GM12878 (cell line): ENCODE measurements around the gene ZBTB48. TPM values are rescaled to one million over a fixed set of nuclear protein-coding genes. Genes with fewer than 3 reads are reported as not detected.

ENCODE experiments used
- ATAC-seq: fragments of 200-7000 bp; cut with Tn5 transposase; 3 replicates; pipeline ENCODE4 v1.9.1; 2020; ENCODE audit warnings: mild to moderate bottlenecking, moderate library complexity
- BruUV-seq: library from RNA; stranded (reverse); fragments of 400-500 nt; replicated peaks from 2 replicates; lab custom pipeline; 2021; lab: Mats Ljungman, UMichigan
- CTCF ChIA-PET: fragments of 300-600 bp; sonication (Branson Sonifier 250); formaldehyde crosslinking; extraction: SDS; loops from one replicate; lab custom pipeline; 2021; ENCODE audit warnings: inconsistent platforms; lab: Yijun Ruan, JAX
- POLR2A ChIA-PET: fragments of 350-600 bp; formaldehyde crosslinking; extraction: SDS; loops from one replicate; lab custom pipeline; 2021; ENCODE audit warnings: inconsistent platforms; lab: Charles Lee
- RAD21 ChIA-PET: fragments of 300-600 bp; sonication (Branson Sonifier 250); formaldehyde crosslinking; loops from one replicate; lab custom pipeline; 2023; ENCODE audit warnings: antibody characterized with exemption; ENCODE audit not compliant: unreplicated experiment; lab: Charles Lee
- SMC1A ChIA-PET: fragments of 300-600 bp; sonication (Branson Sonifier 250); formaldehyde crosslinking; loops from one replicate; lab custom pipeline; 2023; ENCODE audit not compliant: unreplicated experiment, uncharacterized antibody; lab: Charles Lee
- DNase-seq: peaks from one replicate; pipeline ENCODE4 v3.0.0-alpha.2; 2011; ENCODE audit warnings: low read depth, low spot score
- FAIRE-seq: peaks from 3 replicates; lab custom pipeline; 2011; peaks lifted over from hg19 to GRCh38; lab: Jason Lieb, UNC
- H2AFZ ChIP-seq: 2 replicates; pipeline ENCODE4 v1.6.0; 2011; ENCODE audit warnings: low read depth, low read length, control low read depth; ENCODE audit not compliant: control insufficient read depth
- H3K27ac ChIP-seq: 2 replicates; pipeline ENCODE4 v1.5.1; 2011; ENCODE audit warnings: control low read depth; ENCODE audit not compliant: control insufficient read depth, insufficient read depth
- H3K27me3 ChIP-seq, 2 experiments: replicated peaks in 1 of 2; 2 replicates each; pipeline versions ENCODE4 v1.6.0 to v1.6.1; 2011; ENCODE audit warnings: low read length in 1 of 2; ENCODE audit not compliant: control insufficient read depth in 2 of 2, insufficient read depth in 2 of 2
- H3K36me3 ChIP-seq, 2 experiments: 2 replicates each; pipeline ENCODE4 v1.5.1; 2011; ENCODE audit warnings: low read length in 1 of 2; ENCODE audit not compliant: control insufficient read depth in 2 of 2, insufficient read depth in 2 of 2
- H3K4me1 ChIP-seq: 2 replicates; pipeline ENCODE4 v1.6.1; 2011; ENCODE audit warnings: mild to moderate bottlenecking, low read length, moderate library complexity, mixed read lengths; ENCODE audit not compliant: control insufficient read depth, insufficient read depth
- H3K4me2 ChIP-seq: 2 replicates; pipeline ENCODE4 v1.6.0; 2011; ENCODE audit warnings: control low read depth; ENCODE audit not compliant: control insufficient read depth, insufficient read depth
- H3K4me3 ChIP-seq: fragments of 200-600 bp; sonication (generic); 2 replicates; pipeline ENCODE4 v1.5.1; 2016
- H3K79me2 ChIP-seq: 2 replicates; pipeline ENCODE4 v1.6.0; 2011; ENCODE audit warnings: low read length; ENCODE audit not compliant: control insufficient read depth, insufficient read depth
- H3K9ac ChIP-seq: 2 replicates; pipeline ENCODE4 v1.8.0; 2011; ENCODE audit warnings: low read length, control low read depth, mixed read lengths; ENCODE audit not compliant: control insufficient read depth, insufficient read depth
- H3K9me3 ChIP-seq: replicated peaks from 3 replicates; pipeline ENCODE4 v1.5.1; 2011; ENCODE audit warnings: mild to moderate bottlenecking, low read length; ENCODE audit not compliant: control insufficient read depth, insufficient read depth
- H4K20me1 ChIP-seq: 2 replicates; pipeline ENCODE4 v1.6.0; 2011; ENCODE audit not compliant: control insufficient read depth, insufficient read depth
- BACH1 ChIP-seq: fragments of 450-650 bp; IDR thresholded peaks from 2 replicates; pipeline ENCODE4 v1.6.1; 2017; ENCODE audit warnings: mild to moderate bottlenecking, borderline replicate concordance
- CREM ChIP-seq: IDR thresholded peaks from 2 replicates; pipeline ENCODE4 v1.6.1; 2014; ENCODE audit warnings: antibody characterized with exemption, low read depth
- ETV6 ChIP-seq, 2 experiments: fragments of 450-650 bp in 1 of 2; IDR thresholded peaks in 1 of 2; conservative IDR thresholded peaks in 1 of 2; 2 replicates each; pipeline ENCODE4 v1.6.1; 2014; ENCODE audit warnings: antibody characterized with exemption in 1 of 2, borderline replicate concordance in 1 of 2, low read depth in 1 of 2, mild to moderate bottlenecking in 1 of 2, moderate library complexity in 1 of 2
- PAX8 ChIP-seq: fragments of 450-650 bp; IDR thresholded peaks from 2 replicates; pipeline ENCODE4 v1.6.1; 2017; ENCODE audit warnings: mild to moderate bottlenecking, moderate library complexity
- RAD51 ChIP-seq: fragments of 450-650 bp; IDR thresholded peaks from 2 replicates; pipeline ENCODE4 v1.6.1; 2016; ENCODE audit warnings: moderate library complexity, mild to moderate bottlenecking, inconsistent platforms
- ZNF384 ChIP-seq: IDR thresholded peaks from 2 replicates; pipeline ENCODE4 v1.6.1; 2012; ENCODE audit warnings: low read depth, mild to moderate bottlenecking, low read length, improper control_type of control experiment, borderline replicate concordance
- WGBS: methylation state at CpG from one replicate; pipeline ENCODE4 v1.1.6; 2016; ENCODE audit warnings: low lambda C conversion rate; ENCODE audit not compliant: insufficient replicate concordance, insufficient coverage; ENCODE audit errors: missing lambda C conversion rate; 5-methylcytosine and 5-hydroxymethylcytosine counted together
- in situ Hi-C: fragments of 300-500 bp; cut with MboI; formaldehyde crosslinking; loops from 9 replicates; pipeline ENCODE4 v1.14.3; 2018; ENCODE audit warnings: mixed read lengths
- intact Hi-C: fragments of 100-400 bp; cut with micrococcal nuclease; formaldehyde crosslinking; loops from one replicate; pipeline ENCODE4 v1.14.2; 2022; ENCODE audit not compliant: unreplicated experiment
- polyA plus RNA-seq, 11 experiments: library from polyadenylated mRNA; depleted of rRNA in 4 of 11; unstranded in 6 of 11; stranded (reverse) in 5 of 11; fragments of >200 nt; fragmentation: Nextera tagmentation in 4 of 11; fragmentation: Illumina TruSeq in 1 of 11; extraction: Ambion mirVana in 4 of 11; extraction: Trizol in 1 of 11; gene quantifications; 1 replicate in 1 of 11; 2 replicates in 10 of 11; pipeline versions ENCODE4 v1.2.1 to v1.2.3, GENCODE V29; 2011 to 2016; ENCODE audit warnings: inconsistent platforms in 2 of 11, missing spikeins in 2 of 11, low read depth in 1 of 11
- total RNA-seq, 4 experiments: library from RNA; depleted of rRNA in 3 of 4; stranded (reverse); fragments of >200 nt in 3 of 4; fragmentation: Illumina TruSeq in 1 of 4; extraction: Trizol in 1 of 4; gene quantifications; 2 replicates each; pipeline versions ENCODE4 v1.2.1 to v1.2.3, GENCODE V29; 2013 to 2021
- TF ChIP-seq, protein P1 (sequence below): fragments of 450-650 bp; IDR thresholded peaks from 2 replicates; pipeline ENCODE4 v1.6.1; 2017; ENCODE audit warnings: mild to moderate bottlenecking

Gene ZBTB48
- total and polyA plus RNA-seq, 10 of the 15 experiments (the other 5 are each of a cell fraction or from before 2014, with no cell fraction given): 1.00 to 25.3 (median 16.7) TPM

DNA sequence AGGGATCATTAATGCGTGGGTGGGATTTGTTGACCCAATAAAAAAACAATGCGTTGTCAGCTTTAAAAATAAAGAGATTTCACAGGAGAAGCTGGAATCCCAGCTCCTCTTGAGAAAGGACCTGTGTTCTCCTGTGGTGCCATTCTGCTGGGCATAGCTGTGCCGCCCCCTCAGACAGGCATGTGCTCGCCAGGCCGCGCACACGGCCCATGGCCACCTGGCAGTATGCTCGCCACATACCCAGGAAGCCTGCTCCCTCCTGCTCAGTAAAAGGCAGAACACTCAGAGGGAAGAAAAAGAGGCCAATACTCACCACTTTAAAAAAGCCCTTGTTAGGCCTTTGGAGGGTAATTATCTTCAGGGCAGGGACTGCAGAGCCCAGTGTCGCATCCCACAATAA, 58.0 kb downstream of the ZBTB48 start:
- H3K79me2 ChIP-seq: no peaks in the 10 kb centered on the region
- RAD21 ChIA-PET: no interaction called here
- no TSS peak for BruUV-seq
- SMC1A ChIA-PET: no interaction called here
- no peak for ATAC-seq
- no peaks in the 10 kb centered on the region for H3K9me3 ChIP-seq
- no peak overlapping the region for H2AFZ ChIP-seq
- CTCF ChIA-PET: interaction anchor here (1.1 to 1.4 kb wide), 2 partner anchors 9 to 147 kb away, joined by 3 to 7 read pairs; no protein-coding TSS in a partner anchor
- POLR2A ChIA-PET: no interaction called here
- no peak overlapping the region for H3K4me2 ChIP-seq
- FAIRE-seq: no peak
- 97% methylated on average over 9 of the region's 9 CpGs for WGBS
- H4K20me1 ChIP-seq: no peaks in the 10 kb centered on the region
- H3K4me3 ChIP-seq: no peak overlapping the region
- H3K27me3 ChIP-seq: no peaks in the 10 kb centered on the region
- no peak overlapping the region for H3K27ac ChIP-seq
- H3K36me3 ChIP-seq: peaks cover 18 to 25% of the 10 kb centered on the region in 2 experiments; a peak in 3 of 4 replicates
- H3K4me1 ChIP-seq: no peaks in the 10 kb centered on the region
- H3K9ac ChIP-seq: no peak overlapping the region
- in situ Hi-C loops (loop anchor here (5.0 kb wide), 1 partner anchor 145 kb away; the partner anchor contains the start of gene PLEKHG5), intact Hi-C loops (no loop called here)
- DNase-seq: no peak
- TF ChIP-seq RAD51 (no peak), BACH1 (no peak), PAX8 (no peak), CREM (no peak), ZNF384 (no peak), ETV6 (conservative IDR thresholded peaks at IDR 0.05 in 1 of 2, IDR thresholded peaks at IDR 0.05 in 1 of 2; ENCODE audit: borderline replicate concordance in 1 of 2, low read depth in 1 of 2) (no peak)
- TF ChIP-seq, protein P1, sequence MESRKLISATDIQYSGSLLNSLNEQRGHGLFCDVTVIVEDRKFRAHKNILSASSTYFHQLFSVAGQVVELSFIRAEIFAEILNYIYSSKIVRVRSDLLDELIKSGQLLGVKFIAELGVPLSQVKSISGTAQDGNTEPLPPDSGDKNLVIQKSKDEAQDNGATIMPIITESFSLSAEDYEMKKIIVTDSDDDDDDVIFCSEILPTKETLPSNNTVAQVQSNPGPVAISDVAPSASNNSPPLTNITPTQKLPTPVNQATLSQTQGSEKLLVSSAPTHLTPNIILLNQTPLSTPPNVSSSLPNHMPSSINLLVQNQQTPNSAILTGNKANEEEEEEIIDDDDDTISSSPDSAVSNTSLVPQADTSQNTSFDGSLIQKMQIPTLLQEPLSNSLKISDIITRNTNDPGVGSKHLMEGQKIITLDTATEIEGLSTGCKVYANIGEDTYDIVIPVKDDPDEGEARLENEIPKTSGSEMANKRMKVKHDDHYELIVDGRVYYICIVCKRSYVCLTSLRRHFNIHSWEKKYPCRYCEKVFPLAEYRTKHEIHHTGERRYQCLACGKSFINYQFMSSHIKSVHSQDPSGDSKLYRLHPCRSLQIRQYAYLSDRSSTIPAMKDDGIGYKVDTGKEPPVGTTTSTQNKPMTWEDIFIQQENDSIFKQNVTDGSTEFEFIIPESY: no peak
